ENCODE data around the gene CORO2A. TPM values are rescaled to one million over a fixed set of nuclear protein-coding genes. Genes with fewer than 3 reads are reported as not detected.

The CORO2A gene
- total and polyA plus RNA-seq, 8 donors = 8.1 to 20.4 (median 9.3) TPM

- Histone ChIP-seq H3K4me1 (peaks cover 0 to 29% of the 10 kb centered on the region in 2 donors), H3K27ac (peak overlapping the region in 1 of 2 donors; percentile 45), H3K4me3 (no peak overlapping the region), H3K36me3 (no peaks in the 10 kb centered on the region), H3K9me3 (no peaks in the 10 kb centered on the region), H3K27me3 (no peaks in the 10 kb centered on the region)
- intact Hi-C loops (cut with DNase I) = no loop called here
- no peak for TF ChIP-seq CTCF (IDR thresholded peaks at IDR 0.05)
- peak; percentile 18 for ATAC-seq
- DNase-seq = no peak
Observed at GRCh38 chr9:98168941-98169488, 23.4 kb downstream of the CORO2A start.

- H3K4me1 ChIP-seq = peaks cover 0 to 29% of the 10 kb centered on the region in 2 donors
- H3K27me3 ChIP-seq = no peaks in the 10 kb centered on the region
- H3K9me3 ChIP-seq = no peaks in the 10 kb centered on the region
- no peak overlapping the region for H3K4me3 ChIP-seq
- intact Hi-C loops (cut with DNase I) = no loop called here
- no peaks in the 10 kb centered on the region for H3K36me3 ChIP-seq
- TF ChIP-seq CTCF (IDR thresholded peaks at IDR 0.05) = no peak
- DNase-seq (no peak), ATAC-seq (peak; percentile 11)
- peak overlapping the region in 1 of 2 donors; percentile 45 for H3K27ac ChIP-seq
Observed at GRCh38 chr9:98168153-98168780, 24.2 kb downstream of the CORO2A start.

- no peak overlapping the region for H3K27ac ChIP-seq
- H3K27me3 ChIP-seq = no peaks in the 10 kb centered on the region
- no peak overlapping the region for H3K4me3 ChIP-seq
- TF ChIP-seq CTCF (IDR thresholded peaks at IDR 0.05) = no peak
- DNase-seq (no peak), ATAC-seq (no peak)
- peaks cover 0 to 29% of the 10 kb centered on the region in 2 donors for H3K4me1 ChIP-seq
- no peaks in the 10 kb centered on the region for H3K9me3 ChIP-seq
- intact Hi-C loops (cut with DNase I) = no loop called here
- H3K36me3 ChIP-seq = no peaks in the 10 kb centered on the region
Observed at GRCh38 chr9:98164912-98165311, 27.5 kb downstream of the CORO2A start.

- no peaks in the 10 kb centered on the region for H3K9me3 ChIP-seq
- TF ChIP-seq CTCF (IDR thresholded peaks at IDR 0.05) = no peak
- intact Hi-C loops (cut with DNase I) = no loop called here
- no peaks in the 10 kb centered on the region for H3K27me3 ChIP-seq
- peaks cover 0 to 8% of the 10 kb centered on the region in 2 donors for H3K4me1 ChIP-seq
- H3K27ac ChIP-seq = no peak overlapping the region
- ATAC-seq (no peak), DNase-seq (no peak)
- H3K4me3 ChIP-seq = no peak overlapping the region
- no peaks in the 10 kb centered on the region for H3K36me3 ChIP-seq
Observed at GRCh38 chr9:98162613-98163012, 29.8 kb downstream of the CORO2A start.

GRCh38 chr9:98161851-98162250 is 30.6 kb downstream of the CORO2A start:
- no peak for TF ChIP-seq CTCF (IDR thresholded peaks at IDR 0.05)
- intact Hi-C loops (cut with DNase I) = no loop called here
- H3K4me1 ChIP-seq = no peaks in the 10 kb centered on the region
- no peaks in the 10 kb centered on the region for H3K27me3 ChIP-seq
- no peaks in the 10 kb centered on the region for H3K9me3 ChIP-seq
- no peak overlapping the region for H3K27ac ChIP-seq
- no peak overlapping the region for H3K4me3 ChIP-seq
- ATAC-seq (no peak), DNase-seq (no peak)
- peaks cover 0 to 5% of the 10 kb centered on the region in 2 donors for H3K36me3 ChIP-seq
